ENCODE measurements around the gene PTTG2.
A peak's percentile ranks its signal among the peaks of the same experiment; 100 is the strongest.
"Not testable (repeated sequence)": the region's sequence is repeated elsewhere in the genome, so short reads cannot be mapped to it uniquely, and the experiment has no call there.

The PTTG2 gene

GRCh38 chr4:37958932-37959331 lies 1.3 kb upstream of the PTTG2 start:
- no peak for DNase-seq

- no peak for DNase-seq
Measured at GRCh38 chr4:37960679-37961450, 667 bp downstream of the PTTG2 start.

- no peak for DNase-seq
Measured at GRCh38 chr4:37964734-37965457, 4.7 kb downstream of the PTTG2 start.

- no peak for DNase-seq
Measured at GRCh38 chr4:37966044-37966443, 5.8 kb downstream of the PTTG2 start.

- no peak for DNase-seq
Measured at GRCh38 chr4:37967736-37968135, 7.5 kb downstream of the PTTG2 start.

GRCh38 chr4:37968747-37969146 lies 8.5 kb downstream of the PTTG2 start:
- DNase-seq: no peak

GRCh38 chr4:37970702-37971101 lies 10.5 kb downstream of the PTTG2 start:
- peak; percentile 16 for DNase-seq

- no peak for DNase-seq
Measured at GRCh38 chr4:37971202-37971601, 11.0 kb downstream of the PTTG2 start.

GRCh38 chr4:37973441-37973840 lies 13.2 kb downstream of the PTTG2 start:
- no peak for DNase-seq

GRCh38 chr4:37975321-37975822 lies 15.2 kb downstream of the PTTG2 start:
- DNase-seq: not testable (repeated sequence)

- DNase-seq: no peak
Measured at GRCh38 chr4:37976507-37976906, 16.3 kb downstream of the PTTG2 start.

GRCh38 chr4:37976991-37977470 lies 16.8 kb downstream of the PTTG2 start:
- DNase-seq: peak; percentile 79

GRCh38 chr4:37977471-37978247 lies 17.5 kb downstream of the PTTG2 start:
- DNase-seq: peak; percentile 54

- DNase-seq: no peak
Measured at GRCh38 chr4:37978248-37978924, 18.2 kb downstream of the PTTG2 start.

- no peak for DNase-seq
Measured at GRCh38 chr4:37980246-37980645, 20.0 kb downstream of the PTTG2 start.

GRCh38 chr4:37981425-37981824 lies 21.2 kb downstream of the PTTG2 start:
- no peak for DNase-seq

- DNase-seq: peak; percentile 53
Measured at GRCh38 chr4:37981844-37982720, 21.9 kb downstream of the PTTG2 start.

GRCh38 chr4:37982736-37983135 lies 22.5 kb downstream of the PTTG2 start:
- no peak for DNase-seq

GRCh38 chr4:37983951-37984350 lies 23.8 kb downstream of the PTTG2 start:
- no peak for DNase-seq

- DNase-seq: no peak
Measured at GRCh38 chr4:37985730-37986275, 25.6 kb downstream of the PTTG2 start.

GRCh38 chr4:37988670-37989069 lies 28.5 kb downstream of the PTTG2 start:
- no peak for DNase-seq

Measured in fibroblast of skin of abdomen (primary cell).